Colonic mucosa (tissue), 4 donors: ENCODE data around the gene ARHGAP42. TPM values are rescaled to one million over a fixed set of nuclear protein-coding genes. Genes with fewer than 3 reads are reported as not detected.

Source experiments
- DNase-seq: peaks from one replicate; pipeline ENCODE4 v3.0.0-alpha.2; 2020
- H3K27ac ChIP-seq: fragments of 200-600 bp; one replicate; pipeline ENCODE4 v1.8.0; 2021
- H3K27me3 ChIP-seq: fragments of 200-600 bp; one replicate; pipeline ENCODE4 v1.8.0; 2021
- H3K36me3 ChIP-seq: fragments of 200-600 bp; one replicate; pipeline ENCODE4 v1.8.0; 2021
- H3K4me1 ChIP-seq: fragments of 200-600 bp; one replicate; pipeline ENCODE4 v1.8.0; 2021; ENCODE audit warnings: mild to moderate bottlenecking
- H3K4me3 ChIP-seq: fragments of 200-600 bp; one replicate; pipeline ENCODE4 v1.8.0; 2021
- H3K9ac ChIP-seq, 2 donors: one replicate each; pipeline ENCODE4 v1.7.0; 2013; ENCODE audit warnings: control low read depth in 2 of 2, low read depth in 2 of 2, low read length in 2 of 2
- H3K9me3 ChIP-seq: fragments of 200-600 bp; one replicate; pipeline ENCODE4 v1.8.0; 2021
- CTCF ChIP-seq: fragments of 200-600 bp; IDR thresholded peaks from one replicate; pipeline ENCODE4 v1.8.0; 2022; ENCODE audit warnings: antibody characterized with exemption, mild to moderate bottlenecking
- intact Hi-C: fragments of 100-400 bp; cut with DNase I; formaldehyde crosslinking; loops from one replicate; pipeline ENCODE4 v1.14.1; 2022
- total RNA-seq, 2 donors: library from RNA; stranded (reverse); fragmentation: NEBNext Ultra II Directional in 1 of 2; extraction: Animal tissue kit (Norgen Biotek cat#: 25700) in 1 of 2; gene quantifications; one replicate each; pipeline ENCODE4 v1.2.1, GENCODE V29; 2021
- donor health status: healthy.
- donor health status: DM: no; HTN: no; CAD: no.
- donor health status: DM: no; HTN: no; CAD: no.

The ARHGAP42 gene
- total RNA-seq, 2 donors from 2014 or later: 13.4 to 15.9 TPM

- H3K9me3 ChIP-seq: no peaks in the 10 kb centered on the region
- H3K36me3 ChIP-seq: no peaks in the 10 kb centered on the region
- H3K4me1 ChIP-seq: no peaks in the 10 kb centered on the region
- H3K9ac ChIP-seq: no peak overlapping the region
- intact Hi-C loops: no loop called here
- DNase-seq: no peak
- TF ChIP-seq CTCF: no peak
- H3K27ac ChIP-seq: no peak overlapping the region
- no peak overlapping the region for H3K4me3 ChIP-seq
- H3K27me3 ChIP-seq: no peaks in the 10 kb centered on the region
These were observed 253.0 kb downstream of the ARHGAP42 start for GRCh38 chr11:100940111-100940510.

GRCh38 chr11:100941033-100941432, 253.9 kb downstream of the ARHGAP42 start:
- no peak overlapping the region for H3K4me3 ChIP-seq
- no peaks in the 10 kb centered on the region for H3K36me3 ChIP-seq
- no peak for DNase-seq
- TF ChIP-seq CTCF: no peak
- intact Hi-C loops: no loop called here
- H3K27me3 ChIP-seq: no peaks in the 10 kb centered on the region
- no peak overlapping the region for H3K9ac ChIP-seq
- H3K4me1 ChIP-seq: no peaks in the 10 kb centered on the region
- no peak overlapping the region for H3K27ac ChIP-seq
- H3K9me3 ChIP-seq: no peaks in the 10 kb centered on the region

- intact Hi-C loops: no loop called here
These were observed 254.9 kb downstream of the ARHGAP42 start for GRCh38 chr11:100942016-100942415.

GRCh38 chr11:100948936-100949335, 261.8 kb downstream of the ARHGAP42 start:
- Histone ChIP-seq H3K4me1 (no peaks in the 10 kb centered on the region), H3K27ac (no peak overlapping the region), H3K9me3 (no peaks in the 10 kb centered on the region), H3K4me3 (no peak overlapping the region), H3K9ac (no peak overlapping the region), H3K36me3 (no peaks in the 10 kb centered on the region), H3K27me3 (no peaks in the 10 kb centered on the region)
- no peak for DNase-seq
- TF ChIP-seq CTCF: no peak
- intact Hi-C loops: no loop called here

More at GRCh38 chr11:100942016-100942415, 254.9 kb downstream of the ARHGAP42 start:
- DNase-seq: no peak
- Histone ChIP-seq H3K27ac (no peak overlapping the region), H3K9ac (no peak overlapping the region), H3K27me3 (no peaks in the 10 kb centered on the region), H3K36me3 (no peaks in the 10 kb centered on the region), H3K4me3 (no peak overlapping the region), H3K4me1 (no peaks in the 10 kb centered on the region), H3K9me3 (no peaks in the 10 kb centered on the region)
- no peak for TF ChIP-seq CTCF

GRCh38 chr11:100949443-100949842, 262.4 kb downstream of the ARHGAP42 start:
- H3K4me3 ChIP-seq: no peak overlapping the region
- H3K9ac ChIP-seq: no peak overlapping the region
- no peak for TF ChIP-seq CTCF
- no peaks in the 10 kb centered on the region for H3K36me3 ChIP-seq
- no peaks in the 10 kb centered on the region for H3K27me3 ChIP-seq
- intact Hi-C loops: no loop called here
- no peaks in the 10 kb centered on the region for H3K9me3 ChIP-seq
- no peak overlapping the region for H3K27ac ChIP-seq
- DNase-seq: no peak
- no peaks in the 10 kb centered on the region for H3K4me1 ChIP-seq

GRCh38 chr11:100955318-100955717, 268.2 kb downstream of the ARHGAP42 start:
- H3K4me1 ChIP-seq: no peaks in the 10 kb centered on the region
- no peak overlapping the region for H3K4me3 ChIP-seq
- no peaks in the 10 kb centered on the region for H3K9me3 ChIP-seq
- DNase-seq: no peak
- H3K27me3 ChIP-seq: no peaks in the 10 kb centered on the region
- H3K27ac ChIP-seq: no peak overlapping the region
- TF ChIP-seq CTCF: no peak
- H3K9ac ChIP-seq: no peak overlapping the region
- intact Hi-C loops: no loop called here
- no peaks in the 10 kb centered on the region for H3K36me3 ChIP-seq
